ENCODE data around the gene REXO5.

REXO5 gene

DNA sequence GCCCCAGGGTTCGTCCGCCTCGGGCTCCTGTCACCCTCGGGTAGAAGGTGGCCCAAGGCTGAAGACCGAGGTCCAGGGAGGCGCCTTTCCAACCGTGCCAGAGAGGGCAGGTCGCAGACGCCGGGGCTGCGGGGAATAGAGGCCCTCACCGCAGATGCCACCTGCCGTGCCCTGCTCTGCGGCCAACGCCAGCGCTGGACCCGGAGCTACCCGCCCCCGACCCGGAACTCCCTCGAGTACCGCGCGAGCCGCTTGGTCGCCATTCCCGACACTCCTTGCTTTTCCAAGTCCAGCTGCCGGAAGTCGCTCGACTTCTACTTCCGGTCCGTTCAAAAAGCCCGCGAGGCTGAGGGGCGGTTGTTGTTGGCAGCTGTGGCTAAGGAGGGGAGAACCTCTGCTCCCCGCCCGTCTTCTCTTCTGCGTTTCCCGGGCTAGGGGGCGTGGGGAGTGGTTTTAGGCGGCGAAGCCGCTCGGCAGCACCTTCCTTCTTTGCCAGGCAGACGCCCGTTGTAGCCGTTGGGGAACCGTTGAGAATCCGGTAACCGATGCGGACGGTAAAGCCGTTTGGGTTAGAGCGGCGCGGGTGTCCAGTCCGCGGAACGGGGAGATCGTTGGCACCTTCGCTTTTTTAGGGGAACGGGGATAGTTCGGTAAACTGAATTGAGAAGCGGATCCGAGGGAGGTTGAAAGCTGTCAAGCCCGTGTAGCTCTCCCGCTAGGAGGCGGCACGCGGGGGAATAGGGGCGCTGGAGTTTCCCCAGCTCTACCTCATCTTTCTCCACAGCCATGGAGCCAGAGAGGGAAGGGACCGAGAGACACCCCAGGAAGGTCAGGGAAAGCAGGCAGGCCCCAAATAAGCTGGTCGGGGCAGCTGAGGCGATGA is at the start of gene REXO5, which contains the start of gene ERI2:
REXO5 (plus strand) TSS at position 360 of the 883 bp plus-strand sequence; CDS start at position 787, 427 bp downstream.
ERI2 (minus strand) TSS at position 305 of the 883 bp plus-strand sequence; CDS start at position 263, 42 bp downstream.
- H3K4me1 ChIP-seq (ENCODE audit: control insufficient read depth, insufficient read depth, low read length): no peaks in the 10 kb centered on the region
- H3K27ac ChIP-seq (ENCODE audit: extremely low read depth, low read depth, low read length): peak within 1 kb of the TSS; percentile 96
- ChIA-PET CTCF (interaction anchor here (0.8 to 1.1 kb wide), 2 partner anchors 30 to 449 kb away, joined by 3 read pairs; no protein-coding TSS in a partner anchor), POLR2A (interaction anchor here (0.5 to 1.8 kb wide), 9 partner anchors 11 to 1782 kb away, joined by 3 to 10 read pairs (median 4); partner anchors contain the start of genes DCUN1D3 and LYRM1)
- peak within 1 kb of the TSS; percentile 70 for H3K4me3 ChIP-seq (ENCODE audit: low read depth, low read length)
- H3K36me3 ChIP-seq (ENCODE audit: control insufficient read depth in 2 of 2, insufficient read depth in 1 of 2, low read length in 2 of 2): peaks cover 12 to 15% of the 10 kb centered on the region in 2 experiments; a peak in 2 of 3 replicates
- H3K9me3 ChIP-seq (ENCODE audit: control insufficient read depth, insufficient read depth, low read depth, low read length): no peaks in the 10 kb centered on the region
- TF ChIP-seq ZNF223 (tag by site-specific recombination; IDR thresholded peaks at IDR 0.05): no peak
- TF ChIP-seq ZNF513 (tag by site-specific recombination; IDR thresholded peaks at IDR 0.05): no peak
- TF ChIP-seq ZNF214 (tag by site-specific recombination; IDR thresholded peaks at IDR 0.05; ENCODE audit: borderline replicate concordance): no peak
- no peak for TF ChIP-seq ZNF510 (tag by site-specific recombination; IDR thresholded peaks at IDR 0.05; ENCODE audit: insufficient replicate concordance)
- TF ChIP-seq ZNF26 (tag by site-specific recombination; IDR thresholded peaks at IDR 0.05): no peak
- peak; percentile 92 for TF ChIP-seq YY1 (tag by site-specific recombination; IDR thresholded peaks at IDR 0.05)
- TF ChIP-seq MEIS1 (CRISPR knock-in tag; IDR thresholded peaks at IDR 0.05; ENCODE audit: borderline replicate concordance): no peak
- no peak for TF ChIP-seq ZNF211 (tag by site-specific recombination; IDR thresholded peaks at IDR 0.05; ENCODE audit: low read depth)
- TF ChIP-seq, protein P1, sequence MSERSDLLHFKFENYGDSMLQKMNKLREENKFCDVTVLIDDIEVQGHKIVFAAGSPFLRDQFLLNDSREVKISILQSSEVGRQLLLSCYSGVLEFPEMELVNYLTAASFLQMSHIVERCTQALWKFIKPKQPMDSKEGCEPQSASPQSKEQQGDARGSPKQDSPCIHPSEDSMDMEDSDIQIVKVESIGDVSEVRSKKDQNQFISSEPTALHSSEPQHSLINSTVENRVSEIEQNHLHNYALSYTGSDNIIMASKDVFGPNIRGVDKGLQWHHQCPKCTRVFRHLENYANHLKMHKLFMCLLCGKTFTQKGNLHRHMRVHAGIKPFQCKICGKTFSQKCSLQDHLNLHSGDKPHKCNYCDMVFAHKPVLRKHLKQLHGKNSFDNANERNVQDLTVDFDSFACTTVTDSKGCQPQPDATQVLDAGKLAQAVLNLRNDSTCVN (tag by site-specific recombination; optimal IDR thresholded peaks at IDR 0.05): peak; percentile 49
- peak; percentile 93 for TF ChIP-seq PRDM10 (tag by site-specific recombination; IDR thresholded peaks at IDR 0.05)
- TF ChIP-seq PATZ1 (tag by site-specific recombination; IDR thresholded peaks at IDR 0.05): peak; percentile 91
- TF ChIP-seq ZNF670 (tag by site-specific recombination; IDR thresholded peaks at IDR 0.05; ENCODE audit: low read depth): no peak
- peak; percentile 98 for TF ChIP-seq ZNF335 (tag by site-specific recombination; conservative IDR thresholded peaks at IDR 0.05)
- TF ChIP-seq ZNF548 (tag by site-specific recombination; IDR thresholded peaks at IDR 0.05): no peak
- peak; percentile 95 for TF ChIP-seq ZBTB11 (tag by site-specific recombination; conservative IDR thresholded peaks at IDR 0.05; ENCODE audit: low read depth)
- TF ChIP-seq ZNF202 (tag by site-specific recombination; IDR thresholded peaks at IDR 0.05; ENCODE audit: borderline replicate concordance): no peak
- peak; percentile 63 for TF ChIP-seq EGR2 (tag by site-specific recombination; IDR thresholded peaks at IDR 0.05; ENCODE audit: low read depth)
- TF ChIP-seq ZNF621 (tag by site-specific recombination; IDR thresholded peaks at IDR 0.05): no peak
- TF ChIP-seq ZNF560 (tag by site-specific recombination; IDR thresholded peaks at IDR 0.05; ENCODE audit: borderline replicate concordance): no peak
- TF ChIP-seq ZNF155 (tag by site-specific recombination; IDR thresholded peaks at IDR 0.05): no peak
- TF ChIP-seq ZNF24 (tag by site-specific recombination; IDR thresholded peaks at IDR 0.05): peak; percentile 72
- peak; percentile 65; the same call in 1 of the 2 replicates for TF ChIP-seq ZNF394 (tag by site-specific recombination; IDR thresholded peaks at IDR 0.05; ENCODE audit: borderline replicate concordance)
